Nephron (organoid): ENCODE data around the gene ERBB4.

Experiments
- H3K27ac Mint-ChIP-seq, 3 experiments: 2 replicates each; pipeline ENCODE4 v1.8.0; 2020; ENCODE audit warnings: mixed read lengths in 3 of 3, mild to moderate bottlenecking in 2 of 3, moderate library complexity in 1 of 3
- H3K27me3 Mint-ChIP-seq: 2 replicates; pipeline ENCODE4 v1.8.0; 2021; ENCODE audit warnings: low read depth, mild to moderate bottlenecking, moderate library complexity, mixed read lengths
- H3K36me3 Mint-ChIP-seq: 2 replicates; pipeline ENCODE4 v1.8.0; 2020; ENCODE audit warnings: low read depth, mixed read lengths
- H3K4me1 Mint-ChIP-seq: 2 replicates; pipeline ENCODE4 v1.8.0; 2020; ENCODE audit warnings: mixed read lengths
- H3K4me3 Mint-ChIP-seq, 3 experiments: 2 replicates each; pipeline ENCODE4 v1.8.0; 2020; ENCODE audit warnings: mild to moderate bottlenecking in 3 of 3, mixed read lengths in 3 of 3, moderate library complexity in 2 of 3
- H3K9me3 Mint-ChIP-seq: 2 replicates; pipeline ENCODE4 v1.8.0; 2020; ENCODE audit warnings: mixed read lengths
- TF ChIP-seq, protein P1 (sequence below), 3 experiments: fragments of 200-600 bp; sonication (generic); IDR thresholded peaks; one replicate each; pipeline ENCODE4 v1.5.0; 2021; ENCODE audit warnings: antibody characterized with exemption in 3 of 3; ENCODE audit not compliant: unreplicated experiment in 3 of 3

The ERBB4 gene

DNA sequence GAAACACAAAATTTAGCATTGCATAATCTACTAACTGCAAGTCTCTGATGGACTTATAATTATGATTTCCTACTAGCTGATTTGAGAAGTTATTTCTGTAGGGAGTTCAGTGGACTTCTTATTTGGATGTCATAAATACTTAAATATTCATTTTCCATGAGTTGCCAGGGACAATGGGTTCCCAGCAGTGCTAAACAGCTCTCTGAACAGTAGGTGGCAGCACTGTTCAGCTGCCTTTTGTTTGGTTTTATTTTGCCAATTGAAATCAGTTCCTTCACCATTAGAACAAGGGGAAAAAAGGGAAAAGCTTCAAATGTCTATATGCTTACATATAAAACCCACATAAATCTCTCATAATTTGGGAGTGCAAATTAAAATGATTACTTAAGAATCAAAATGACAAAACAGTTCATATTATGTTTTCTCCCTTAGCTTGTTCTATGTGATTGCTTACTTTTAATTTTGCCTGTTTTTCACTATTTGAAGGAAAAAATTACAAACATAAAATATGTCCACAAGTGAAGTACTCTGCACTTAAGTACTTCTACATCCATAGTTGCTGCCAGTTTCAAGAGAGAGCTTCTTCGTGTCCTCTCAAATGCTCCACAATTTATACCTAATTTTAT is 1083.3 kb downstream of the ERBB4 start:
- H3K4me3 Mint-ChIP-seq: peak overlapping the region; percentile 29 to 53 (median 31)
- peak overlapping the region; percentile 54 to 83 (median 56) for H3K27ac Mint-ChIP-seq
- peaks cover 17% of the 10 kb centered on the region for H3K4me1 Mint-ChIP-seq
- no peaks in the 10 kb centered on the region for H3K9me3 Mint-ChIP-seq
- H3K27me3 Mint-ChIP-seq: no peaks in the 10 kb centered on the region
- H3K36me3 Mint-ChIP-seq: peaks cover 4% of the 10 kb centered on the region
- TF ChIP-seq, protein P1, sequence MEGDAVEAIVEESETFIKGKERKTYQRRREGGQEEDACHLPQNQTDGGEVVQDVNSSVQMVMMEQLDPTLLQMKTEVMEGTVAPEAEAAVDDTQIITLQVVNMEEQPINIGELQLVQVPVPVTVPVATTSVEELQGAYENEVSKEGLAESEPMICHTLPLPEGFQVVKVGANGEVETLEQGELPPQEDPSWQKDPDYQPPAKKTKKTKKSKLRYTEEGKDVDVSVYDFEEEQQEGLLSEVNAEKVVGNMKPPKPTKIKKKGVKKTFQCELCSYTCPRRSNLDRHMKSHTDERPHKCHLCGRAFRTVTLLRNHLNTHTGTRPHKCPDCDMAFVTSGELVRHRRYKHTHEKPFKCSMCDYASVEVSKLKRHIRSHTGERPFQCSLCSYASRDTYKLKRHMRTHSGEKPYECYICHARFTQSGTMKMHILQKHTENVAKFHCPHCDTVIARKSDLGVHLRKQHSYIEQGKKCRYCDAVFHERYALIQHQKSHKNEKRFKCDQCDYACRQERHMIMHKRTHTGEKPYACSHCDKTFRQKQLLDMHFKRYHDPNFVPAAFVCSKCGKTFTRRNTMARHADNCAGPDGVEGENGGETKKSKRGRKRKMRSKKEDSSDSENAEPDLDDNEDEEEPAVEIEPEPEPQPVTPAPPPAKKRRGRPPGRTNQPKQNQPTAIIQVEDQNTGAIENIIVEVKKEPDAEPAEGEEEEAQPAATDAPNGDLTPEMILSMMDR (IDR thresholded peaks at IDR 0.05; ENCODE audit: unreplicated experiment in 3 of 3): peak; percentile 95 to 98 (median 95)

DNA sequence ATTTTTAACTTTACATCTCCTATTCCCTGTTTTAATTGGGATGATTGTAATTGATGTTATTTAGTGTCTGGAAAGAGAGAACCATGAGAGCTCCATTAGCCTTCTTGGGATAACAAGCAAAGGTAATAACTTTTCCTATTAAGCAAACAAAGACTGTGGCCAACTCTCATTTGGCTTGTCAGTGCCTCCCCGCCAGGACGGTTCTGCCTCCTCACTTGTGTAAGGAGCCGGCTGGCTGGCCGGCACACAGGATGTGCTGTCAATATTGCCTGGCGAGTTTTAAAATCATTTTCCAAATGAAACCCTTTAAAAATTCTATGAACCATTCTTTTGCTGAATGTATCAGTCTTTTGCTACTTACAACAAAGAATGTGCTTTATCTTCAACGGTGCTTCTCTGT is 1083.9 kb downstream of the ERBB4 start:
- H3K4me1 Mint-ChIP-seq: peaks cover 17% of the 10 kb centered on the region
- no peaks in the 10 kb centered on the region for H3K9me3 Mint-ChIP-seq
- TF ChIP-seq, protein P1 (IDR thresholded peaks at IDR 0.05; ENCODE audit: unreplicated experiment in 3 of 3): no peak
- H3K4me3 Mint-ChIP-seq: peak overlapping the region in 2 of 3 experiments; percentile 31 to 53
- no peaks in the 10 kb centered on the region for H3K27me3 Mint-ChIP-seq
- H3K27ac Mint-ChIP-seq: peak overlapping the region; percentile 54 to 83 (median 56)
- peaks cover 4% of the 10 kb centered on the region for H3K36me3 Mint-ChIP-seq

DNA sequence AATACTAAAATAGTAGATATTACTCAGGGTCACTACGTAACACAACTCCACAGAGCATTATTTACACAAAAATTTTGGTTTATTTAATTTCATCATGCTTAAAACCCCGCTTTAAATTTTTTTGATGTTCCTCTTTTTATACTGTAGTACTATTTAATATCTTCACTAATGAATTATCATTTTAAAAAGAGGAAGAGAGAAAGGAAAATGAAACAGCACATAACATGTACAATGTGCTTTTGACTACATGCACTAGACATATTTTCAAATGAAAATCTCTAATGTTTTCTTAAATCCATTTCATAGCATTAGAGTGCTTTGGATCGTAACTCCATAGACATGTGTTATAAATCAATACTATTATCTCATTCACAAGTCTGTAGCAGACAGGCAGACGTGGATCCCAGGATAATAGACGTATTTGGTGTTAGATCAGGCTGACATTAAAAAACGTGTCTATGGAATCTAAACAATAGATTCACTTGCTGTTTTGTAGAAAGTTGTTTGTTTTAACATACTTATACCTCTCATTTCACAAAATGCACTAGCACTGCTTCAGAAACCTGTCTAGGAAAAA is 1085.2 kb downstream of the ERBB4 start:
- no peaks in the 10 kb centered on the region for H3K9me3 Mint-ChIP-seq
- H3K4me3 Mint-ChIP-seq: no peak overlapping the region
- H3K4me1 Mint-ChIP-seq: peaks cover 17% of the 10 kb centered on the region
- TF ChIP-seq, protein P1 (IDR thresholded peaks at IDR 0.05; ENCODE audit: unreplicated experiment in 3 of 3): no peak
- peaks cover 4% of the 10 kb centered on the region for H3K36me3 Mint-ChIP-seq
- no peak overlapping the region for H3K27ac Mint-ChIP-seq
- no peaks in the 10 kb centered on the region for H3K27me3 Mint-ChIP-seq

DNA sequence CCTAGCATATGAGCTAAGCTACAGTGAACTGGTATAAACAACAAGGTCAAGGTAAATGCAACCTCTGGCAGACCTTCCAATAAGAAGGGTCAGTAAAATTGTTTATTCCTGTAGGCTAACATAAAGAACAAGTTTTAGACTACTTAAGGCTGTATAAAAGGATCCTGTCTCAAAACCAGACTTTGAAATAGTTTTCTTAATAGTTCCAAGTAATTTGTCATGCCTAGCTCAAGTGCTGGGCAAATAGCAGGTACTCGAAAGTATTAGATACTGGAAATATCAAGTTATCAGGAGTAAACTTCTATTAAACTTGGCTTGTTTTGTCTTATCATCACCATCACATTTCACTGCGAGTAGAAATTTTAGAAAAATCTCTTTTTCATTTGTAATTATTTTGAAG is 1087.0 kb downstream of the ERBB4 start:
- Mint-ChIP-seq H3K4me1 (peaks cover 17% of the 10 kb centered on the region), H3K27me3 (no peaks in the 10 kb centered on the region), H3K27ac (peak overlapping the region in 1 of 3 experiments; percentile 47), H3K4me3 (no peak overlapping the region), H3K36me3 (no peaks in the 10 kb centered on the region), H3K9me3 (no peaks in the 10 kb centered on the region)
- TF ChIP-seq, protein P1 (IDR thresholded peaks at IDR 0.05; ENCODE audit: unreplicated experiment in 3 of 3): no peak

DNA sequence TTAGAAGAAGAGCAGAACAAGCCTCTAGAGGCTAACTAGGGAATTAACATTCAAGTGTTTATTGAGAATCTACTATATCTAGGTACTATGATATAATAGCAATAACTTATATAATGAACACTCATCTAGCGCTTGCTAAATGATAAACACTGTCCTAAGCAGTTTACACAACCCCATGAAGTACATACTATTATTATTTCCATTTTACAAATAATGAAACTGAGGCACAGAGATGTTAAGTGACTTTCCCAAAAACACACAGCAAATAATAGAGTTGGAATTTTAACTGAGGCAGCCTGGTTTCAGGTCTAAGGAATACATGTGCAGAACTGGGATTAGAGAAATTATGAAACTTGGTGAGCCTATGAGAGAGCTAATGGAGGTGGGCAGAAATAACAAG is 1088.8 kb downstream of the ERBB4 start:
- H3K36me3 Mint-ChIP-seq: no peaks in the 10 kb centered on the region
- H3K27me3 Mint-ChIP-seq: no peaks in the 10 kb centered on the region
- peaks cover 7% of the 10 kb centered on the region for H3K4me1 Mint-ChIP-seq
- H3K9me3 Mint-ChIP-seq: no peaks in the 10 kb centered on the region
- H3K4me3 Mint-ChIP-seq: no peak overlapping the region
- TF ChIP-seq, protein P1 (IDR thresholded peaks at IDR 0.05; ENCODE audit: unreplicated experiment in 3 of 3): no peak
- H3K27ac Mint-ChIP-seq: no peak overlapping the region

DNA sequence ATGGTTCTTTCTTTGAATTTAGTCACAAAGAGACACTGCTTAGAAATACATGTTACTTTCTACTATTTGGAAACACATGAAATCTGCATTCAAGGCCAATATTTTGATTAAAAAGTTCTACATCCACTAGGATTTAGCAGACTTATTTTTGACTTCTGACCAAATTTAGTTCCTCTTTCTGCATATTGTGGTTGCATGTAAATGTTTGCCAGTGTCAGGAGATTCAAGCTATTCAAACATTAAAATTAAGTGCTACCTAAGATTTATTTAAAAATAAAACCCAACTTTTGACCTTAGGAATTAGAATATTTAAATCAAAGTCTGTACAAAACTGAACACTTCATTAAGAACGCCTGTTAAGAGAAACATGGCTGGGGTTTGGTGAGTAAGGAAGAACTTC is 1091.1 kb downstream of the ERBB4 start:
- Mint-ChIP-seq H3K4me3 (no peak overlapping the region), H3K27ac (no peak overlapping the region), H3K4me1 (no peaks in the 10 kb centered on the region), H3K9me3 (no peaks in the 10 kb centered on the region), H3K36me3 (no peaks in the 10 kb centered on the region), H3K27me3 (no peaks in the 10 kb centered on the region)
- TF ChIP-seq, protein P1 (IDR thresholded peaks at IDR 0.05; ENCODE audit: unreplicated experiment in 3 of 3): no peak
